ENCODE measurements around the gene TMEM131L.

The TMEM131L gene

DNA sequence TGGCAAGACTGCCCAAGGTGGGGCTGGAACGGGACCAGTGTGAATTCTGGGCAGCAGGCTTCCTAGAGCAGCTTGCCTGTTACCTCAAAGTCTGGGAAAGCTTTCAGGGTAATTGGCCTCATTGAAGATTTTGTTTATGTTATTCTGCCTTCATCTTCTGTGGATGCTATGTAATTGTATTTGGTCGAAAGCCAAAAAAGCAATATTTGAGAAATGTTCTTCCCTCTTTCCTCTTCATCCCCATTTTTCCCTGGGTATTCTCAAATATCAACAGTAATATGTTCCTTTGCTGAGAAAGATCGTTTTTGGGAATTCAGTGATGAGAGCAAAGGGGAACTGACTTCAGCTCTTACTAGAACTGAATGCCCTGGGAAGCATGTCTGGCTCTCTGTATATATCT lies 12.9 kb downstream of the TMEM131L start:
- DNase-seq (ENCODE audit: low spot score), result peak; percentile 45

- no peak for DNase-seq (ENCODE audit: low spot score)
Observed at GRCh38 chr4:153480704-153481103, 14.5 kb downstream of the TMEM131L start.

DNA sequence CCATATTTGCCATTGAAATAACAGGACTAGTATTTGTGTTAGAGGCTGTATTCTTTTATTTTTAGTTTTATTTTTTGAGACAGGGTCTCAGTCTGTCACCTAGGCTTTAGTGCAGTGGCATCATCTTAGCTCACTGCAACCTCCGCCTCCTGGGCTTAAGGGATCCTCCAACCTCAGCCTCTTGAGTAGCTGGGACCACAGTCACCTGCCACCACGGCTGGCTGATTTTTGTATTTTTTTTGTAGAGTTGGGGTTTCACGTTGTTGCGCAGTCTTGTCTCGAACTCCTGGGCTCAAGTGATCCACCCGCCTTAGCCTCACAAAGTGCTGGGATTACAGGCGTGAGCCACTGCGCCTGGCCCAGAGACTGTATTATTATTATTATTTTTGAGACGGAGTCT lies 15.3 kb downstream of the TMEM131L start:
- DNase-seq (ENCODE audit: low spot score), result no peak

GRCh38 chr4:153483432-153484418 lies 17.6 kb downstream of the TMEM131L start:
- DNase-seq (ENCODE audit: low spot score), result no peak

- DNase-seq (ENCODE audit: low spot score), result no peak
Observed at GRCh38 chr4:153485359-153485758, 19.2 kb downstream of the TMEM131L start.

DNA sequence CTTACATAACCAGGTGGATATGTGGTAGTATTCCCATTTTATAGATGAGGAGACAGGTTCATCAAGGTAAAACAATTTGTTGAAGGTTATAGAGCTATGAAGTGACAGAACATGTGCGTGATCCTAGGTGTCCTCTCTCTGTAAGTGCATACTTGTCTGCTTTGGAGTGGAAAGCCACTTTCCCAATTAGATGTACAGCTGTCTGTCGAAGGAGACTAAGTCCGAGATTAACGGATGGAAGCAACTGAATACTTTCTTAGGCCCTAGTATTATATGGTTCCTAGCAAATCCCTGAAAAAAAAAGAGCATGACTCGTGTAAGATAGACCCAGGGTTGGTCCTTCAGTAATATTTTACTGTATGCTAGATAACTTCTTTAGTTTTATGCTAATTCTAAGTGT lies 19.7 kb downstream of the TMEM131L start:
- no peak for DNase-seq (ENCODE audit: low spot score)

DNA sequence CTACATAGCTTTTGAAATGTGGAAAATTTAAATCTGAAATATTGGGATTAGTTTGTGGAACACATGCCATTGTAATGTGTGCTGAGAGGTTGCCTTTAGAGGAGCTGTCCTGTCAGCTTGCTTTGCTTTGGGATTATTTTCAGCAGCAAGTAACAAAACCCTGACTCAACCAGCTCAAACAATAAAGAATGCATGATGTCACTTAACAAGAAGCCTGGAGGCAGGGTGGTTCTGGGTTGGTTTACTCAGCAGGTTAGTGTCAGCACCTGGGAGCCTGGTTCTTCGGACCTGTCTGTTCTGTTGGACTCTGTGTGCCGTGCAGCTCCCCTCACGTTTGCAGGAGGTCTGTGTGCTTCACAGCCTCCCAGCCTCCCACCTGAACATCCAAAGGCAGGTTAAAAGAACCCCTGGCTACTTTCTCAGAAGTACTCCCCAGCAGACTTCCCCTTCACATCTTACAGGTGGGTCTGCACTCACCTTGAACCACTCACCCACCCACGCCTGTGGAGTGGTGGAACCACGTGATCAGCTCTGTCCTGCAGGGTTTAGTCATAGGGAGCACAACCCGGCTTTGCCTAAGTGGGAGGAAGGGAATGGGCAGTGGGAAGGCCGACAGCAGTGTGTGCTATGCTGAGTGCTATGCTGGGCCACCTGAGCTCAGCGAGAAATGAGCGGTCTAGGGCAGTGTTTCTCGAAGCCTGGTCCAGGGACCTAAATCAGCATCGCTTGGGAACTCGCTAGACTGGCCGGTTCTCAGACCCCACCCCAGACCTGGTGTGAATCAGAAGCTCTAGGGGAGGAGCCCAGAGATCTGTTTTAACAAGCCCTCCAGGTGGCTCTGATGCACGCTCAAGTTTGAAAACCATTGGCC lies 20.4 kb downstream of the TMEM131L start:
- DNase-seq (ENCODE audit: low spot score), result no peak

GRCh38 chr4:153488006-153488891 lies 22.1 kb downstream of the TMEM131L start:
- no peak for DNase-seq (ENCODE audit: low spot score)

DNA sequence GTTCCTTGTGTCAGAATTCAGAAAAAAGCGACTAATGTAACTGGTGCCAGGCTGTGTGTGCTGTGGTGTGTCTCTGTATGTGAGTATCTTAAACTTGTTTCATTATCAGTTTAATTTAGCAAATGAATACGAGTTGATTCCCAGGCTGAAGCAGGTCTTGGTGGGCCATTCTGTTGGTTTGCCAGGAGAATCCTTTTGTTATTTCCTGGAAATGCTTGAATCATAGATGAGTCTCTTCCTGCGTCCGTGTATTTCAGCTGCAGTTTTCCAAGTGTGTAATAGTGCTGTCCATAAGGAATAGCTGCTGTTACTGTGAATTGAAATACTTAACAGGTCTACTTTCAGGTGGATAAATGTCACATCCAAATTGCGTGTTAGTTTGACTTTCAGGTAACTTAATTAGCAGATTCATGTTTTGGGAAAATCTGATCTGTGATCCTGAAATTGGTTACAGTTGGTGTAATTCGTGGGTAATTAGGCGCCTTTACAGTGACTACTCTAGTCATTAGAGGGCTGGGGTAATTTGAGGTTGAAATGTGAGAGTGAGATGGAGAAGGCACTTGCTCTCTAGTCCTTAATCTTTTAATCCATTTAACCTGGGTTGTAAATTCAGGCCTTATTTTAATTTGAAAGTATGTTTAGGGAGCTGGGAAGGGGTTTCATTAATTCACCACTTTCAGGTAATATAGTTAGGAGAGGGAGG lies 23.8 kb downstream of the TMEM131L start:
- no peak for DNase-seq (ENCODE audit: low spot score)

DNA sequence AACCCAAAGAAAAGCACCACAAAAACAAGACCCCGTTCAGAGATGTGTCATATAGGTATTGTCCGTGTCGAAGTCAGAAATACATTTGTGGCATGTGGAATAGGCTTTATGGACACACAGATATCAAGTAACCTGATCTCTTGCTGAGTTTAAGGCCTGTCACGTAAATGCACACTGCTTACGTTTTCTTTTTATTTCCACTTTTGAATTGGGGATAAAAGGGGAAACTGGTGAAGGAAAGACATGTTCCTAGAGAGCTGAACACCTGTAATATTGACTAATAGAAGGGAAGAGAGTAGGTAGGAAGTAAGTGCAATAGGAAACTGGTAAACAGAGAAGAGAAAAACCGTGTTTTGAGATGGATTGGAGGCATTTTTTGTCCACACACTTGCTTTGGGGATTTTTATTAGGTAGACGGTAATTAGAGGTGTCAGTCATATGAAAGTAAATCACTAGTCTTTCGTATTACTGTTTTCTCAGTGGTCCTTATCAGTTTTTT lies 24.9 kb downstream of the TMEM131L start:
- no peak for DNase-seq (ENCODE audit: low spot score)

DNA sequence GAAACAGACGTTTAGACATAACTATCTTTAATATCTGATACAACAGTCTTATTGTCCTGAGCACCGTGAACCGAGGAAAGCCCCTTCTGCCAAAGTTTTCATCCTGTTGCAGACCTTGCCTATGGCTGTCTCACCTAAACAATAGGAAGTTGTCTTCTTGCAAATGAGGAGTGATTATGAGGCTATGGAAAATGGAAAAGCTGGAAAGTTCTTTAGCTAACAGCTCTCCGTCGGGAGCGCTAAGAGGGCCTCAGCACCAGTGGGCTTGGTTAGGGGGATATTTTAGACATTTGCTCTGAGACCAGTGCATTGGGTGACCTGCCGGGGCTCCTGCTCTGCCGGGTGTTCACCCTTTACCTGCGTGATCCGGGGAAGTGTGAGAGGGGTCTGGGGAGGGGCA lies 28.4 kb downstream of the TMEM131L start:
- no peak for DNase-seq (ENCODE audit: low spot score)

GRCh38 chr4:153495480-153496193 lies 29.5 kb downstream of the TMEM131L start:
- no peak for DNase-seq (ENCODE audit: low spot score)

GRCh38 chr4:153497091-153497531 lies 31.0 kb downstream of the TMEM131L start:
- peak; percentile 56 for DNase-seq (ENCODE audit: low spot score)

GRCh38 chr4:153497988-153498967 lies 32.1 kb downstream of the TMEM131L start:
- DNase-seq (ENCODE audit: low spot score), result no peak

DNA sequence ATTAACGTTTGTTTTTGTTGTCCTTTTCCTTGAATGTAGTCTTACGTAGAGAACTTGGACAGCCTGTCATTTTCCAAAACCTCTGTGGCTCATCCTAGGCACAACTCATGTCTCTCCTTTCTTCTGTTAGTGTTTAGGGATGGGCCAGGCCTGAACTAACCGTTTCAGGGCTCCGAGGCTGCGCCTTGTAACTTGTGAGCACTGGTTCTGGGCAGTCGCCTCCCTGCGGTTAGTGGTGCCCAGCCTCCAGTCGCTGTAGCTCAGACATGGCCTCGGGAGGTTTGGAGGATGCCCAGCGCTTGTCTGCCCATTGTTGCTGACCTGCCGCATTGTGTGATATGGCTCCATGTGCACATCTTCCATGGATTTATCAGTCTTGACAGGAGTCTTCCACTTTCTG lies 32.8 kb downstream of the TMEM131L start:
- DNase-seq (ENCODE audit: low spot score), result no peak

DNA sequence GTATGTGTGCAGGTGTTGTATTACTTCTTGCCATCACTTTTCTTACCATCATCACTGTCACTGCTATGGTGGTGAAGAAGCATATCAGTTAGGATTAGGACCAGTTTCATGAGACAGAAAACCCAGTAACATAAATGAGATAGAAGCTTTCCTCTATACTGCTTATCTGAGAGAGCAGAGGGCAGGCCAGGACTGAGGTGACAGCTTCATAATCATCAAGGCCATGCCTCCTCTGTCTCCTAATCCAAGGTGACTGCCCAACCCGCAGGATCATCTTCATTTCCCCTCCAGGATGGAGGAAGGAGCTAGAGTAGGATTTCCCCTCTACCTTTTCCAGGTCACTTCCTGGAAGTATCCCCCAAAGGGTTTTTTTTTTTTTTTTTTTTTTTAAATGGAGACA lies 35.4 kb downstream of the TMEM131L start:
- peak; percentile 65 for DNase-seq (ENCODE audit: low spot score)

- DNase-seq (ENCODE audit: low spot score), result no peak
Observed at GRCh38 chr4:153502584-153502983, 36.4 kb downstream of the TMEM131L start.

DNA sequence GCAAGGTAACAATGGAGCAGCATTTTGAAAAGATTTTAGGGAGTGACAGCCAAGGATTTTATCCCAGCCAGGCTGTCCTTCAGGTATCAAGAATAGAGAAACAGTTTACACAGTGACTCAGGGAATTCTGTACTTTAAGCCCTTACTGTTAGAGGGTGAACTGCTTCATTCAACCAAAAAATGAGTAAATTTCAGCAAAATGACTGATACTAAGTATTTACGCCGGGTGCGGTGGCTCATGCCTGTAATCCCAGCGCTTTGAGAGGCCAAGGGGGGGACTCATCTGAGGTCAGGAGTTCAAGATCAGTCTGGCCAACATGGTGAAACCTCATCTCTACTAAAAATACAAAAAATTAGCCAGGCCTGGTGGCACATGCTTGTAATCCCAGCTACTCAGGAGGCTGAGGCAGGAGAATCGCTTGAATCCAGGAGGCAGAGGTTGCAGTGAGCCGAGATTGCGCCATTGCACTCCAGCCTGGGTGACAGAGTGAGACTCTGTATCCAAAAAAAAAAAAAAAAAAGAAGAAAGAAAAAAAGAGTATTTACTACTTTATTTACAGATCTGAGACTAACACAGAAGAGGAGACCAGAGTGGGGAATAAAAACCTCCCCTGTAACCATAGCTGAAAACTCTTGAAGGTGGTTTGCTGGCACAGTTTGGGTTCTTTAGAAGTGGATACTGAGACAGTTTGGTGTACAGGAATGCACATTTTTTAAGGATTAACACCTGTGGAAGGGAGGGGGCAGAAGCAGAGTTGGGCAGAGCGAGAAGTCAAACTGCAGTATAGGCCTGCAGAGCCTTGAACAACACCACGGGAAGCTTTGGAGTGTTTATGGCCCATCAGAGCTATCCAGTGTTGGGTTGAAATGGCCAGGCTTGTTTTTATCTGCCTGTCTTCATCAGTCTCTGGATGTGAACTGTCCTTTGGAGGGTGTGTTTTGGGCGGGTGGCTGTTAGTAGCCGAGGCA lies 40.5 kb downstream of the TMEM131L start:
- DNase-seq (ENCODE audit: low spot score), result peak; percentile 50
